Measurements from ENCODE around the gene SPECC1. TPM values are rescaled to one million over a fixed set of nuclear protein-coding genes. Genes with fewer than 3 reads are reported as not detected.

Gene SPECC1
- total and polyA plus RNA-seq, 9 of the 15 experiments (the other 6 are each of a cell fraction or from before 2014, with no cell fraction given) = 2.4 to 19.6 (median 14.7) TPM

DNA sequence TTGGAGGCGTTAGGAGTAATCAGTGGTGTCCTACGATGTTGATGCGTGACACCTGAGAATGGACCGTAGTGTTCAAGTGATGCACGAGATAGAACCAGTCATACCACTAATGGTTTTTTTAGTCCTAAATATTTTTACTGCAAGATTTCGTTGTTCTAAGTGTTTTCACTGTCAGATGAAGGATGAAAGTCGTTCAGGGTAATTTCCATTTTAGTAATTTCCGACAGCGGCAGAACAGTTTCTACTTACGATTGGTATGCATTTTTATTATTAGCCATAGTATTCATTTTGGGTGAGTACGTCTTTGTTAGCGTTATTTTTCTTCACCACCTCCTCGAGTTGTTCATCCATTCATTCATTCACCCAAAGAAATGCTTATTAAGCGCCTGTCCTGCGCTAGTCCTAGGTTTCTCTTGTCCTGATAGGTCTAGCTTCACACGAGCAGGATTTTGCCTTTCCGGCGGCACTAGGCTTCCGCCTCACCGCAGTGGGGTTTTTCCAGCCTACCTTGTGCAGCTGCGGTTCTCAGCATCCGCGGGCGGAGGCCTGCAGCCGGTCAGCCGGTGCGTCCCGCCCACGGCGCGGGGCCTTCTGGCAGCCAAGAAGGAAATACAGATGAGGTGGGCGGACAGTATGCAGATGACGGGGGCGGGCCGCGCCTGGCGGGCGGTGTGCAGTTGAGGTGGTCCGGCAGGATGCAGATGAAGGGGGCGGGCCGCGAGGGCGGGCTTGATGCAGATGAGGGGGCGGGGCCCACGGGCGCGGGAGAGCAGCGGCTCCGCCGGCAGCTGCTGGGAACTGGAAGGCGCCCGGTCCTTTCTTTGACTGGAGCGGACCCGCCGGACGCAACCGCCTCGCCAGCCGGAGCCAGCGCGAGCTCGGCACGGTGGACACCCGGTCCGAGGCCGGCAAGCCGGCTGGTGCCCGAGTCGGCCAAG, 146.4 kb downstream of the SPECC1 start (continued):
- TF ChIP-seq, protein P1, sequence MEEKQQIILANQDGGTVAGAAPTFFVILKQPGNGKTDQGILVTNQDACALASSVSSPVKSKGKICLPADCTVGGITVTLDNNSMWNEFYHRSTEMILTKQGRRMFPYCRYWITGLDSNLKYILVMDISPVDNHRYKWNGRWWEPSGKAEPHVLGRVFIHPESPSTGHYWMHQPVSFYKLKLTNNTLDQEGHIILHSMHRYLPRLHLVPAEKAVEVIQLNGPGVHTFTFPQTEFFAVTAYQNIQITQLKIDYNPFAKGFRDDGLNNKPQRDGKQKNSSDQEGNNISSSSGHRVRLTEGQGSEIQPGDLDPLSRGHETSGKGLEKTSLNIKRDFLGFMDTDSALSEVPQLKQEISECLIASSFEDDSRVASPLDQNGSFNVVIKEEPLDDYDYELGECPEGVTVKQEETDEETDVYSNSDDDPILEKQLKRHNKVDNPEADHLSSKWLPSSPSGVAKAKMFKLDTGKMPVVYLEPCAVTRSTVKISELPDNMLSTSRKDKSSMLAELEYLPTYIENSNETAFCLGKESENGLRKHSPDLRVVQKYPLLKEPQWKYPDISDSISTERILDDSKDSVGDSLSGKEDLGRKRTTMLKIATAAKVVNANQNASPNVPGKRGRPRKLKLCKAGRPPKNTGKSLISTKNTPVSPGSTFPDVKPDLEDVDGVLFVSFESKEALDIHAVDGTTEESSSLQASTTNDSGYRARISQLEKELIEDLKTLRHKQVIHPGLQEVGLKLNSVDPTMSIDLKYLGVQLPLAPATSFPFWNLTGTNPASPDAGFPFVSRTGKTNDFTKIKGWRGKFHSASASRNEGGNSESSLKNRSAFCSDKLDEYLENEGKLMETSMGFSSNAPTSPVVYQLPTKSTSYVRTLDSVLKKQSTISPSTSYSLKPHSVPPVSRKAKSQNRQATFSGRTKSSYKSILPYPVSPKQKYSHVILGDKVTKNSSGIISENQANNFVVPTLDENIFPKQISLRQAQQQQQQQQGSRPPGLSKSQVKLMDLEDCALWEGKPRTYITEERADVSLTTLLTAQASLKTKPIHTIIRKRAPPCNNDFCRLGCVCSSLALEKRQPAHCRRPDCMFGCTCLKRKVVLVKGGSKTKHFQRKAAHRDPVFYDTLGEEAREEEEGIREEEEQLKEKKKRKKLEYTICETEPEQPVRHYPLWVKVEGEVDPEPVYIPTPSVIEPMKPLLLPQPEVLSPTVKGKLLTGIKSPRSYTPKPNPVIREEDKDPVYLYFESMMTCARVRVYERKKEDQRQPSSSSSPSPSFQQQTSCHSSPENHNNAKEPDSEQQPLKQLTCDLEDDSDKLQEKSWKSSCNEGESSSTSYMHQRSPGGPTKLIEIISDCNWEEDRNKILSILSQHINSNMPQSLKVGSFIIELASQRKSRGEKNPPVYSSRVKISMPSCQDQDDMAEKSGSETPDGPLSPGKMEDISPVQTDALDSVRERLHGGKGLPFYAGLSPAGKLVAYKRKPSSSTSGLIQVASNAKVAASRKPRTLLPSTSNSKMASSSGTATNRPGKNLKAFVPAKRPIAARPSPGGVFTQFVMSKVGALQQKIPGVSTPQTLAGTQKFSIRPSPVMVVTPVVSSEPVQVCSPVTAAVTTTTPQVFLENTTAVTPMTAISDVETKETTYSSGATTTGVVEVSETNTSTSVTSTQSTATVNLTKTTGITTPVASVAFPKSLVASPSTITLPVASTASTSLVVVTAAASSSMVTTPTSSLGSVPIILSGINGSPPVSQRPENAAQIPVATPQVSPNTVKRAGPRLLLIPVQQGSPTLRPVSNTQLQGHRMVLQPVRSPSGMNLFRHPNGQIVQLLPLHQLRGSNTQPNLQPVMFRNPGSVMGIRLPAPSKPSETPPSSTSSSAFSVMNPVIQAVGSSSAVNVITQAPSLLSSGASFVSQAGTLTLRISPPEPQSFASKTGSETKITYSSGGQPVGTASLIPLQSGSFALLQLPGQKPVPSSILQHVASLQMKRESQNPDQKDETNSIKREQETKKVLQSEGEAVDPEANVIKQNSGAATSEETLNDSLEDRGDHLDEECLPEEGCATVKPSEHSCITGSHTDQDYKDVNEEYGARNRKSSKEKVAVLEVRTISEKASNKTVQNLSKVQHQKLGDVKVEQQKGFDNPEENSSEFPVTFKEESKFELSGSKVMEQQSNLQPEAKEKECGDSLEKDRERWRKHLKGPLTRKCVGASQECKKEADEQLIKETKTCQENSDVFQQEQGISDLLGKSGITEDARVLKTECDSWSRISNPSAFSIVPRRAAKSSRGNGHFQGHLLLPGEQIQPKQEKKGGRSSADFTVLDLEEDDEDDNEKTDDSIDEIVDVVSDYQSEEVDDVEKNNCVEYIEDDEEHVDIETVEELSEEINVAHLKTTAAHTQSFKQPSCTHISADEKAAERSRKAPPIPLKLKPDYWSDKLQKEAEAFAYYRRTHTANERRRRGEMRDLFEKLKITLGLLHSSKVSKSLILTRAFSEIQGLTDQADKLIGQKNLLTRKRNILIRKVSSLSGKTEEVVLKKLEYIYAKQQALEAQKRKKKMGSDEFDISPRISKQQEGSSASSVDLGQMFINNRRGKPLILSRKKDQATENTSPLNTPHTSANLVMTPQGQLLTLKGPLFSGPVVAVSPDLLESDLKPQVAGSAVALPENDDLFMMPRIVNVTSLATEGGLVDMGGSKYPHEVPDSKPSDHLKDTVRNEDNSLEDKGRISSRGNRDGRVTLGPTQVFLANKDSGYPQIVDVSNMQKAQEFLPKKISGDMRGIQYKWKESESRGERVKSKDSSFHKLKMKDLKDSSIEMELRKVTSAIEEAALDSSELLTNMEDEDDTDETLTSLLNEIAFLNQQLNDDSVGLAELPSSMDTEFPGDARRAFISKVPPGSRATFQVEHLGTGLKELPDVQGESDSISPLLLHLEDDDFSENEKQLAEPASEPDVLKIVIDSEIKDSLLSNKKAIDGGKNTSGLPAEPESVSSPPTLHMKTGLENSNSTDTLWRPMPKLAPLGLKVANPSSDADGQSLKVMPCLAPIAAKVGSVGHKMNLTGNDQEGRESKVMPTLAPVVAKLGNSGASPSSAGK (IDR thresholded peaks at IDR 0.05) = no peak
- TF ChIP-seq ZFPM2 (CRISPR knock-in tag; IDR thresholded peaks at IDR 0.05) (no peak), ARHGAP35 (IDR thresholded peaks at IDR 0.05; ENCODE audit: partially characterized antibody) (no peak), MCM5 (IDR thresholded peaks at IDR 0.05; ENCODE audit: low read depth) (no peak), ZC3H11A (IDR thresholded peaks at IDR 0.05; ENCODE audit: low read depth, low read length) (no peak), CBX1 (IDR thresholded peaks at IDR 0.05; ENCODE audit: low read depth) (no peak), ZNF695 (CRISPR knock-in tag; IDR thresholded peaks at IDR 0.05) (no peak), GABPA (tag; conservative IDR thresholded peaks at IDR 0.05; ENCODE audit: low read depth) (0 out of 2 replicates have a peak, but pooled peaks have one; percentile 9), ARID2 (IDR thresholded peaks at IDR 0.05) (no peak), TAF9B (IDR thresholded peaks at IDR 0.05; ENCODE audit: partially characterized antibody) (no peak), HOXB6 (CRISPR knock-in tag; IDR thresholded peaks at IDR 0.05; ENCODE audit: borderline replicate concordance) (no peak), KLF16 (IDR thresholded peaks at IDR 0.05) (no peak), FOSL1 (tag; conservative IDR thresholded peaks at IDR 0.05) (no peak), TEAD4 (IDR thresholded peaks at IDR 0.05; ENCODE audit: low read length) (no peak), TEAD4 (CRISPR knock-in tag; IDR thresholded peaks at IDR 0.05; ENCODE audit: borderline replicate concordance) (no peak), RBM25 (IDR thresholded peaks at IDR 0.05; ENCODE audit: low read depth, low read length, severe bottlenecking) (peak; percentile 53)
- TF ChIP-seq, protein P2, sequence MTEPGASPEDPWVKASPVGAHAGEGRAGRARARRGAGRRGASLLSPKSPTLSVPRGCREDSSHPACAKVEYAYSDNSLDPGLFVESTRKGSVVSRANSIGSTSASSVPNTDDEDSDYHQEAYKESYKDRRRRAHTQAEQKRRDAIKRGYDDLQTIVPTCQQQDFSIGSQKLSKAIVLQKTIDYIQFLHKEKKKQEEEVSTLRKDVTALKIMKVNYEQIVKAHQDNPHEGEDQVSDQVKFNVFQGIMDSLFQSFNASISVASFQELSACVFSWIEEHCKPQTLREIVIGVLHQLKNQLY (CRISPR knock-in tag; conservative IDR thresholded peaks at IDR 0.05) = no peak
